ENCODE results near the gene ARMC8. TPM values are rescaled to one million over a fixed set of nuclear protein-coding genes. Genes with fewer than 3 reads are reported as not detected.

The ARMC8 gene
- total and polyA plus RNA-seq, 2 donors (not counting 1 experiment from before 2014, with no cell fraction given) = 35.3 to 81.1 TPM

- Histone ChIP-seq H3K4me2 (replicated peaks; ENCODE audit: low read depth, low read length, poor library complexity, severe bottlenecking) (no peak overlapping the region), H3K27me3 (replicated peaks in 1 of 4; ENCODE audit: control extremely low read depth in 1 of 4, control insufficient read depth in 3 of 4, insufficient read depth in 4 of 4, low read length in 3 of 4) (no peaks in the 10 kb centered on the region), H3K4me3 (ENCODE audit: control extremely low read depth in 1 of 5, extremely low read depth in 1 of 5, insufficient read depth in 1 of 5, low read depth in 2 of 5, low read length in 4 of 5) (no peak overlapping the region), H2AFZ (ENCODE audit: insufficient read depth, low read depth, low read length, poor library complexity, severe bottlenecking) (no peak overlapping the region), H3K27ac (ENCODE audit: low read length in 2 of 2) (no peak overlapping the region), H3K79me2 (ENCODE audit: control insufficient read depth, insufficient read depth, low read length) (peaks cover 28% of the 10 kb centered on the region), H3K9me3 (ENCODE audit: control extremely low read depth in 1 of 3, control insufficient read depth in 2 of 3, insufficient read depth in 1 of 3, low read length in 2 of 3) (no peaks in the 10 kb centered on the region), H3K36me3 (replicated peaks in 1 of 2; ENCODE audit: control extremely low read depth in 1 of 2, control insufficient read depth in 1 of 2, extremely low read depth in 1 of 2, insufficient read depth in 2 of 2, low read length in 1 of 2) (peaks cover 0 to 12% of the 10 kb centered on the region in 2 experiments), H4K20me1 (ENCODE audit: control insufficient read depth, insufficient read depth, low read length, poor library complexity, severe bottlenecking) (peaks cover 23% of the 10 kb centered on the region), H3K4me1 (ENCODE audit: control insufficient read depth in 2 of 2, insufficient read depth in 2 of 2, low read length in 2 of 2) (no peaks in the 10 kb centered on the region), H3K9ac (ENCODE audit: low read length) (no peak overlapping the region)
- Mint-ChIP-seq H3K4me3 (no peak overlapping the region), H3K27me3 (no peaks in the 10 kb centered on the region), H3K9me3 (ENCODE audit: insufficient read depth) (no peaks in the 10 kb centered on the region), H3K4me1 (peaks cover 6% of the 10 kb centered on the region), H3K27ac (no peak overlapping the region)
- 100% methylated on average over 2 of the region's 7 CpGs for WGBS (ENCODE audit: insufficient coverage)
- CTCF ChIA-PET = no interaction called here
- intact Hi-C loops (cut with micrococcal nuclease) = no loop called here
- TF ChIP-seq EZH2 (IDR thresholded peaks at IDR 0.05; ENCODE audit: borderline replicate concordance, insufficient read depth, low read depth, low read length, poor library complexity, severe bottlenecking) (no peak), CTCF (IDR thresholded peaks at IDR 0.05) (no peak)
- ATAC-seq (ENCODE audit: low read depth) (no peak), DNase-seq (no peak)
- POLR2A ChIA-PET = no interaction called here
These were observed 26.4 kb downstream of the ARMC8 start for GRCh38 chr3:138213398-138214085.

GRCh38 chr3:138219255-138219654 lies 32.2 kb downstream of the ARMC8 start:
- intact Hi-C loops (cut with micrococcal nuclease) = no loop called here
- Mint-ChIP-seq H3K4me1 (peaks cover 20% of the 10 kb centered on the region), H3K4me3 (no peak overlapping the region), H3K27me3 (no peaks in the 10 kb centered on the region), H3K27ac (no peak overlapping the region), H3K9me3 (ENCODE audit: insufficient read depth) (no peaks in the 10 kb centered on the region)
- Histone ChIP-seq H3K4me3 (ENCODE audit: control extremely low read depth in 1 of 5, extremely low read depth in 1 of 5, insufficient read depth in 1 of 5, low read depth in 2 of 5, low read length in 4 of 5) (no peak overlapping the region), H3K36me3 (replicated peaks in 1 of 2; ENCODE audit: control extremely low read depth in 1 of 2, control insufficient read depth in 1 of 2, extremely low read depth in 1 of 2, insufficient read depth in 2 of 2, low read length in 1 of 2) (peaks cover 2 to 28% of the 10 kb centered on the region in 2 experiments), H3K4me2 (replicated peaks; ENCODE audit: low read depth, low read length, poor library complexity, severe bottlenecking) (no peak overlapping the region), H4K20me1 (ENCODE audit: control insufficient read depth, insufficient read depth, low read length, poor library complexity, severe bottlenecking) (peaks cover 28% of the 10 kb centered on the region), H3K27ac (ENCODE audit: low read length in 2 of 2) (no peak overlapping the region), H3K79me2 (ENCODE audit: control insufficient read depth, insufficient read depth, low read length) (peaks cover 15% of the 10 kb centered on the region), H3K9ac (ENCODE audit: low read length) (no peak overlapping the region), H2AFZ (ENCODE audit: insufficient read depth, low read depth, low read length, poor library complexity, severe bottlenecking) (no peak overlapping the region), H3K4me1 (ENCODE audit: control insufficient read depth in 2 of 2, insufficient read depth in 2 of 2, low read length in 2 of 2) (no peaks in the 10 kb centered on the region), H3K9me3 (ENCODE audit: control extremely low read depth in 1 of 3, control insufficient read depth in 2 of 3, insufficient read depth in 1 of 3, low read length in 2 of 3) (no peaks in the 10 kb centered on the region), H3K27me3 (replicated peaks in 1 of 4; ENCODE audit: control extremely low read depth in 1 of 4, control insufficient read depth in 3 of 4, insufficient read depth in 4 of 4, low read length in 3 of 4) (no peaks in the 10 kb centered on the region)
- WGBS (ENCODE audit: insufficient coverage) = 86% methylated on average over 1 of the region's 1 CpG
- ATAC-seq (ENCODE audit: low read depth) (no peak), DNase-seq (no peak)
- CTCF ChIA-PET = no interaction called here
- POLR2A ChIA-PET = no interaction called here
- no peak for TF ChIP-seq CTCF (IDR thresholded peaks at IDR 0.05)

Measured in B cell (primary cell).